SK-N-SH treated with all-trans-retinoic acid at 6 μM for 48 hours (cell line): Measurements from ENCODE around the gene F7.

Source experiments
- ATAC-seq: fragments of 200-7000 bp; cut with Tn5 transposase; 3 replicates; pipeline ENCODE4 v1.9.1; 2020; ENCODE audit warnings: mild to moderate bottlenecking, moderate library complexity
- BACH2 ChIP-seq: fragments of 250-450 bp; sonication (Bioruptor Pico); IDR thresholded peaks from 2 replicates; pipeline ENCODE4 v1.9.0; 2021; ENCODE audit warnings: mild to moderate bottlenecking, borderline replicate concordance
- CSDC2 ChIP-seq: fragments of 250-450 bp; sonication (Bioruptor Pico); IDR thresholded peaks from 2 replicates; pipeline ENCODE4 v1.5.0; 2020; ENCODE audit warnings: mild to moderate bottlenecking, moderate library complexity
- ESRRG ChIP-seq: fragments of 250-450 bp; sonication (Bioruptor Pico); IDR thresholded peaks from 2 replicates; pipeline ENCODE4 v1.6.1; 2021; ENCODE audit warnings: mild to moderate bottlenecking
- GLIS3 ChIP-seq: fragments of 250-450 bp; sonication (Bioruptor Pico); IDR thresholded peaks from 2 replicates; pipeline ENCODE4 v1.5.0; 2020; ENCODE audit warnings: mild to moderate bottlenecking, moderate library complexity
- ISL1 ChIP-seq: fragments of 250-450 bp; sonication (Bioruptor Pico); IDR thresholded peaks from 2 replicates; pipeline ENCODE4 v2.1.2; 2022; ENCODE audit warnings: mild to moderate bottlenecking, moderate library complexity
- OSR1 ChIP-seq: fragments of 250-450 bp; sonication (Bioruptor Pico); IDR thresholded peaks from 2 replicates; pipeline ENCODE4 v1.8.0; 2022; ENCODE audit warnings: moderate library complexity, mild to moderate bottlenecking, inconsistent platforms
- PPARA ChIP-seq: fragments of 250-450 bp; sonication (Bioruptor Pico); IDR thresholded peaks from 2 replicates; pipeline ENCODE4 v1.5.0; 2020; ENCODE audit warnings: mild to moderate bottlenecking, borderline replicate concordance
- RARB ChIP-seq: fragments of 250-450 bp; sonication (Bioruptor Pico); IDR thresholded peaks from 2 replicates; pipeline ENCODE4 v1.8.0; 2021; ENCODE audit warnings: mild to moderate bottlenecking, moderate library complexity
- SNAI2 ChIP-seq: fragments of 250-450 bp; sonication (Bioruptor Pico); IDR thresholded peaks from 2 replicates; pipeline ENCODE4 v1.5.0; 2020; ENCODE audit warnings: mild to moderate bottlenecking, moderate library complexity
- TCF4 ChIP-seq: fragments of 250-450 bp; sonication (Bioruptor Pico); IDR thresholded peaks from 2 replicates; pipeline ENCODE4 v1.8.0; 2021; ENCODE audit warnings: mild to moderate bottlenecking, moderate library complexity, borderline replicate concordance
- TOX ChIP-seq: fragments of 250-450 bp; sonication (Bioruptor Pico); IDR thresholded peaks from 2 replicates; pipeline ENCODE4 v1.8.0; 2021; ENCODE audit warnings: mild to moderate bottlenecking, moderate library complexity, borderline replicate concordance
- ZFP3 ChIP-seq: fragments of 250-450 bp; sonication (Bioruptor Pico); IDR thresholded peaks from 2 replicates; pipeline ENCODE4 v1.5.0; 2020; ENCODE audit warnings: mild to moderate bottlenecking, moderate library complexity
- ZFP30 ChIP-seq: fragments of 450-650 bp; formaldehyde crosslinking; IDR thresholded peaks from 2 replicates; pipeline ENCODE4 v1.5.0; 2022; ENCODE audit warnings: mild to moderate bottlenecking, moderate library complexity
- ZNF565 ChIP-seq: fragments of 450-650 bp; formaldehyde crosslinking; conservative IDR thresholded peaks from 2 replicates; pipeline ENCODE4 v1.5.0; 2020; ENCODE audit warnings: low read depth, mild to moderate bottlenecking, moderate library complexity
- ZNF70 ChIP-seq: fragments of 450-650 bp; formaldehyde crosslinking; IDR thresholded peaks from 2 replicates; pipeline ENCODE4 v1.5.0; 2020; ENCODE audit warnings: mild to moderate bottlenecking, moderate library complexity
- ZNF8 ChIP-seq: fragments of 450-650 bp; formaldehyde crosslinking; IDR thresholded peaks from 2 replicates; pipeline ENCODE4 v1.5.0; 2020; ENCODE audit warnings: mild to moderate bottlenecking, moderate library complexity
- TF ChIP-seq, protein P1 (sequence below): fragments of 250-450 bp; sonication (Bioruptor Pico); IDR thresholded peaks from 2 replicates; pipeline ENCODE4 v1.5.0; 2020; ENCODE audit warnings: mild to moderate bottlenecking, moderate library complexity
- TF ChIP-seq, protein P2 (sequence below): fragments of 250-450 bp; sonication (Bioruptor Pico); IDR thresholded peaks from 2 replicates; pipeline ENCODE4 v1.5.1; 2020; ENCODE audit warnings: low read depth, mild to moderate bottlenecking, moderate library complexity
- TF ChIP-seq, protein P3 (sequence below): fragments of 250-450 bp; sonication (Bioruptor Pico); IDR thresholded peaks from 2 replicates; pipeline ENCODE4 v1.8.0; 2021; ENCODE audit warnings: low read depth, mild to moderate bottlenecking, moderate library complexity, borderline replicate concordance
- TF ChIP-seq, protein P4 (sequence below): fragments of 250-450 bp; sonication (Bioruptor Pico); IDR thresholded peaks from 2 replicates; pipeline ENCODE4 v1.5.1; 2021; ENCODE audit warnings: mild to moderate bottlenecking, moderate library complexity
- TF ChIP-seq, protein P5 (sequence below): fragments of 250-450 bp; sonication (Bioruptor Pico); IDR thresholded peaks from 2 replicates; pipeline ENCODE4 v1.8.0; 2020; ENCODE audit warnings: mild to moderate bottlenecking, moderate library complexity, borderline replicate concordance

The F7 gene

DNA sequence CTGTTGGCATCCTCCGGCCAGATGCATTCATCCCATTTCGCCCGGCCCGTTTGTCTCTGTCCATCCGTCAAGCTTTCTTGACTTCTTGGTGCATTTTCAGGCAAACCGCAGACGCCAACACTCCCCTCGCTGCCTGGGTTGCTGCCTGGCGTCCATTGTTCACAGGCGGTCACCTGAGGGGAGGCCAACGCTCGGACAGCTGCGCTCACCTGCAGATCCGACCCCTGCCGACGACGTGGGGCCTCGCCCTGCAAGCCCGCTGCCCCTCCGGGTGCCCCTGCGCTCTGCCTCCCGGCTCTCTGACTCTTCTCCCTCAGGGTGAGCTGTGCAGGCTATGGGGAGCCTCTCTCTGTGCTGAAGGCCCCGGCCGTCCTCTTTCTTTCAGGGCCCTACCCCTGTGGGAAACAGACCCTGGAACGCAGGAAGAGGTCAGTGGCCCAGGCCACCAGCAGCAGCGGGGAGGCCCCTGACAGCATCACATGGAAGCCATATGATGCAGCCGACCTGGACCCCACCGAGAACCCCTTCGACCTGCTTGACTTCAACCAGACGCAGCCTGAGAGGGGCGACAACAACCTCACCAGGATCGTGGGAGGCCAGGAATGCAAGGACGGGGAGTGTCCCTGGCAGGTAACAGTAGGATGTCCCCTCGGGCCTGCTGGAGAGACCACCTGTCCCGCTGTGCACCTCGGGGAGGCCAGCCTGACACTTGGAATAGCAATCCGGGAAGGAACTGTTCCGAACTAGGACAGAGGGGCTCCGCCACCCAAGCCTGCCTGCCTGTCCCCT, 38.1 kb downstream of the F7 start:
- no peak for ATAC-seq
- TF ChIP-seq, protein P1, sequence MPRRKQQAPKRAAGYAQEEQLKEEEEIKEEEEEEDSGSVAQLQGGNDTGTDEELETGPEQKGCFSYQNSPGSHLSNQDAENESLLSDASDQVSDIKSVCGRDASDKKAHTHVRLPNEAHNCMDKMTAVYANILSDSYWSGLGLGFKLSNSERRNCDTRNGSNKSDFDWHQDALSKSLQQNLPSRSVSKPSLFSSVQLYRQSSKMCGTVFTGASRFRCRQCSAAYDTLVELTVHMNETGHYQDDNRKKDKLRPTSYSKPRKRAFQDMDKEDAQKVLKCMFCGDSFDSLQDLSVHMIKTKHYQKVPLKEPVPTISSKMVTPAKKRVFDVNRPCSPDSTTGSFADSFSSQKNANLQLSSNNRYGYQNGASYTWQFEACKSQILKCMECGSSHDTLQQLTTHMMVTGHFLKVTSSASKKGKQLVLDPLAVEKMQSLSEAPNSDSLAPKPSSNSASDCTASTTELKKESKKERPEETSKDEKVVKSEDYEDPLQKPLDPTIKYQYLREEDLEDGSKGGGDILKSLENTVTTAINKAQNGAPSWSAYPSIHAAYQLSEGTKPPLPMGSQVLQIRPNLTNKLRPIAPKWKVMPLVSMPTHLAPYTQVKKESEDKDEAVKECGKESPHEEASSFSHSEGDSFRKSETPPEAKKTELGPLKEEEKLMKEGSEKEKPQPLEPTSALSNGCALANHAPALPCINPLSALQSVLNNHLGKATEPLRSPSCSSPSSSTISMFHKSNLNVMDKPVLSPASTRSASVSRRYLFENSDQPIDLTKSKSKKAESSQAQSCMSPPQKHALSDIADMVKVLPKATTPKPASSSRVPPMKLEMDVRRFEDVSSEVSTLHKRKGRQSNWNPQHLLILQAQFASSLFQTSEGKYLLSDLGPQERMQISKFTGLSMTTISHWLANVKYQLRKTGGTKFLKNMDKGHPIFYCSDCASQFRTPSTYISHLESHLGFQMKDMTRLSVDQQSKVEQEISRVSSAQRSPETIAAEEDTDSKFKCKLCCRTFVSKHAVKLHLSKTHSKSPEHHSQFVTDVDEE (CRISPR knock-in tag), result no peak
- TF ChIP-seq ZFP30 (CRISPR knock-in tag) (no peak), SNAI2 (no peak), PPARA (CRISPR knock-in tag) (no peak), ZFP3 (CRISPR knock-in tag) (no peak), ZNF70 (CRISPR knock-in tag) (no peak), ISL1 (CRISPR knock-in tag) (no peak), RARB (CRISPR knock-in tag) (no peak), CSDC2 (CRISPR knock-in tag) (no peak), ZNF565 (no peak), GLIS3 (CRISPR knock-in tag) (no peak), TOX (no peak), OSR1 (CRISPR knock-in tag) (no peak), ESRRG (CRISPR knock-in tag) (no peak), ZNF8 (CRISPR knock-in tag) (no peak), BACH2 (CRISPR knock-in tag) (no peak)
- TF ChIP-seq, protein P2, sequence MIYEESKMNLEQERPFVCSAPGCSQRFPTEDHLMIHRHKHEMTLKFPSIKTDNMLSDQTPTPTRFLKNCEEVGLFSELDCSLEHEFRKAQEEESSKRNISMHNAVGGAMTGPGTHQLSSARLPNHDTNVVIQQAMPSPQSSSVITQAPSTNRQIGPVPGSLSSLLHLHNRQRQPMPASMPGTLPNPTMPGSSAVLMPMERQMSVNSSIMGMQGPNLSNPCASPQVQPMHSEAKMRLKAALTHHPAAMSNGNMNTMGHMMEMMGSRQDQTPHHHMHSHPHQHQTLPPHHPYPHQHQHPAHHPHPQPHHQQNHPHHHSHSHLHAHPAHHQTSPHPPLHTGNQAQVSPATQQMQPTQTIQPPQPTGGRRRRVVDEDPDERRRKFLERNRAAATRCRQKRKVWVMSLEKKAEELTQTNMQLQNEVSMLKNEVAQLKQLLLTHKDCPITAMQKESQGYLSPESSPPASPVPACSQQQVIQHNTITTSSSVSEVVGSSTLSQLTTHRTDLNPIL (CRISPR knock-in tag), result no peak
- TF ChIP-seq, protein P3, sequence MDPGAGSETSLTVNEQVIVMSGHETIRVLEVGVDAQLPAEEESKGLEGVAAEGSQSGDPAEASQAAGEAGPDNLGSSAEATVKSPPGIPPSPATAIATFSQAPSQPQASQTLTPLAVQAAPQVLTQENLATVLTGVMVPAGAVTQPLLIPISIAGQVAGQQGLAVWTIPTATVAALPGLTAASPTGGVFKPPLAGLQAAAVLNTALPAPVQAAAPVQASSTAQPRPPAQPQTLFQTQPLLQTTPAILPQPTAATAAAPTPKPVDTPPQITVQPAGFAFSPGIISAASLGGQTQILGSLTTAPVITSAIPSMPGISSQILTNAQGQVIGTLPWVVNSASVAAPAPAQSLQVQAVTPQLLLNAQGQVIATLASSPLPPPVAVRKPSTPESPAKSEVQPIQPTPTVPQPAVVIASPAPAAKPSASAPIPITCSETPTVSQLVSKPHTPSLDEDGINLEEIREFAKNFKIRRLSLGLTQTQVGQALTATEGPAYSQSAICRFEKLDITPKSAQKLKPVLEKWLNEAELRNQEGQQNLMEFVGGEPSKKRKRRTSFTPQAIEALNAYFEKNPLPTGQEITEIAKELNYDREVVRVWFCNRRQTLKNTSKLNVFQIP (CRISPR knock-in tag), result no peak
- TF ChIP-seq, protein P4, sequence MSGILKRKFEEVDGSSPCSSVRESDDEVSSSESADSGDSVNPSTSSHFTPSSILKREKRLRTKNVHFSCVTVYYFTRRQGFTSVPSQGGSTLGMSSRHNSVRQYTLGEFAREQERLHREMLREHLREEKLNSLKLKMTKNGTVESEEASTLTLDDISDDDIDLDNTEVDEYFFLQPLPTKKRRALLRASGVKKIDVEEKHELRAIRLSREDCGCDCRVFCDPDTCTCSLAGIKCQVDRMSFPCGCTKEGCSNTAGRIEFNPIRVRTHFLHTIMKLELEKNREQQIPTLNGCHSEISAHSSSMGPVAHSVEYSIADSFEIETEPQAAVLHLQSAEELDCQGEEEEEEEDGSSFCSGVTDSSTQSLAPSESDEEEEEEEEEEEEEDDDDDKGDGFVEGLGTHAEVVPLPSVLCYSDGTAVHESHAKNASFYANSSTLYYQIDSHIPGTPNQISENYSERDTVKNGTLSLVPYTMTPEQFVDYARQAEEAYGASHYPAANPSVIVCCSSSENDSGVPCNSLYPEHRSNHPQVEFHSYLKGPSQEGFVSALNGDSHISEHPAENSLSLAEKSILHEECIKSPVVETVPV (CRISPR knock-in tag), result no peak
- TF ChIP-seq, protein P5, sequence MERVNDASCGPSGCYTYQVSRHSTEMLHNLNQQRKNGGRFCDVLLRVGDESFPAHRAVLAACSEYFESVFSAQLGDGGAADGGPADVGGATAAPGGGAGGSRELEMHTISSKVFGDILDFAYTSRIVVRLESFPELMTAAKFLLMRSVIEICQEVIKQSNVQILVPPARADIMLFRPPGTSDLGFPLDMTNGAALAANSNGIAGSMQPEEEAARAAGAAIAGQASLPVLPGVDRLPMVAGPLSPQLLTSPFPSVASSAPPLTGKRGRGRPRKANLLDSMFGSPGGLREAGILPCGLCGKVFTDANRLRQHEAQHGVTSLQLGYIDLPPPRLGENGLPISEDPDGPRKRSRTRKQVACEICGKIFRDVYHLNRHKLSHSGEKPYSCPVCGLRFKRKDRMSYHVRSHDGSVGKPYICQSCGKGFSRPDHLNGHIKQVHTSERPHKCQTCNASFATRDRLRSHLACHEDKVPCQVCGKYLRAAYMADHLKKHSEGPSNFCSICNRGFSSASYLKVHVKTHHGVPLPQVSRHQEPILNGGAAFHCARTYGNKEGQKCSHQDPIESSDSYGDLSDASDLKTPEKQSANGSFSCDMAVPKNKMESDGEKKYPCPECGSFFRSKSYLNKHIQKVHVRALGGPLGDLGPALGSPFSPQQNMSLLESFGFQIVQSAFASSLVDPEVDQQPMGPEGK (CRISPR knock-in tag), result no peak

DNA sequence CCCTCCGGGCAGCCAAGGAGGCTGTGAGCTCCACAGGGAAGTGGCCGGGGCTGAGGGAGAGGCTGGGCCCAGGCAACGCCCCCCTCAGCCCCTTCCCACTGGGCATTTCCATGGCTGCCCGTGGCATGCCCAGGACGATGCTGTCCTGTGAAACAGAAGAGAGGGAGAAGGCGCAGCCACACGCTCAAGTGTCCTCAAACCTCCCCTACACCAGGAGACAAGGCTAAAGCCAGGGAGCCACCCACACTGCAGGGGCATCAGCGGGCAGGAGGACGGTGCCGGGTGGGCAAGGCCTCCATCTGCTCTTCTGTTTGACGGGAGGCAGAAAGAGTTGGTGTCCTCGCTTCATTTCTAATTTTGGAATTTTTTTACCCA, 38.7 kb downstream of the F7 start:
- ATAC-seq, result no peak
- TF ChIP-seq TOX (no peak), GLIS3 (CRISPR knock-in tag) (no peak), PPARA (CRISPR knock-in tag) (no peak), TCF4 (CRISPR knock-in tag) (no peak), BACH2 (CRISPR knock-in tag) (no peak), SNAI2 (no peak), ESRRG (CRISPR knock-in tag) (no peak)
- TF ChIP-seq, protein P3 (CRISPR knock-in tag), result no peak
- TF ChIP-seq, protein P5 (CRISPR knock-in tag), result no peak
- TF ChIP-seq, protein P4 (CRISPR knock-in tag), result no peak
